ENCODE results near the gene STXBP4. TPM values are rescaled to one million over a fixed set of nuclear protein-coding genes. Genes with fewer than 3 reads are reported as not detected.

Gene STXBP4
- total RNA-seq, 1 donor from 2014 or later = 31.8 TPM

DNA sequence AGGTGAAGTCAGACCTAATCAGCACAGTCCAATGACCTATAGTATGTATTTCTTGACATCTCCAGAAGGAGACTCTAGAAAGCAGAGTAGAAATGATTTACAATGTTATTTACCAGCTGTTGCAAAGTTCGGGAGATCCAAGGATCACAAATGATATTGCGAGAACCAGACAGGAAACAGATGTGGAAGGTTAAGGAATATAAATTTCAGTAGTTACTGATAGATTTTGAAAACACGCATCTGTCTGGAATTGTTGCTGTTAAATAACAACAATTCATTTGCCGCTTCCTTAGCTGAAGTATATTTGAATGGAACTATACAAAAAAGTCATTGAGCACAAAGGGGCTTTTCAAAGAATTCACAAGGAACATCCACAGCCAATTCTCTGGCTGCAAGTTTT, 72.0 kb downstream of the STXBP4 start:
- TF ChIP-seq, protein P1, sequence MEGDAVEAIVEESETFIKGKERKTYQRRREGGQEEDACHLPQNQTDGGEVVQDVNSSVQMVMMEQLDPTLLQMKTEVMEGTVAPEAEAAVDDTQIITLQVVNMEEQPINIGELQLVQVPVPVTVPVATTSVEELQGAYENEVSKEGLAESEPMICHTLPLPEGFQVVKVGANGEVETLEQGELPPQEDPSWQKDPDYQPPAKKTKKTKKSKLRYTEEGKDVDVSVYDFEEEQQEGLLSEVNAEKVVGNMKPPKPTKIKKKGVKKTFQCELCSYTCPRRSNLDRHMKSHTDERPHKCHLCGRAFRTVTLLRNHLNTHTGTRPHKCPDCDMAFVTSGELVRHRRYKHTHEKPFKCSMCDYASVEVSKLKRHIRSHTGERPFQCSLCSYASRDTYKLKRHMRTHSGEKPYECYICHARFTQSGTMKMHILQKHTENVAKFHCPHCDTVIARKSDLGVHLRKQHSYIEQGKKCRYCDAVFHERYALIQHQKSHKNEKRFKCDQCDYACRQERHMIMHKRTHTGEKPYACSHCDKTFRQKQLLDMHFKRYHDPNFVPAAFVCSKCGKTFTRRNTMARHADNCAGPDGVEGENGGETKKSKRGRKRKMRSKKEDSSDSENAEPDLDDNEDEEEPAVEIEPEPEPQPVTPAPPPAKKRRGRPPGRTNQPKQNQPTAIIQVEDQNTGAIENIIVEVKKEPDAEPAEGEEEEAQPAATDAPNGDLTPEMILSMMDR (IDR thresholded peaks at IDR 0.05; ENCODE audit: unreplicated experiment) = no peak
- DNase-seq (ENCODE audit: low spot score in 2 of 2, unreplicated experiment in 2 of 2) = no peak
- Mint-ChIP-seq H3K4me3 (no peak overlapping the region), H3K27me3 (ENCODE audit: low read depth) (no peaks in the 10 kb centered on the region), H3K4me1 (no peaks in the 10 kb centered on the region), H3K9me3 (no peaks in the 10 kb centered on the region), H3K36me3 (peaks cover 14% of the 10 kb centered on the region), H3K27ac (no peak overlapping the region)

DNA sequence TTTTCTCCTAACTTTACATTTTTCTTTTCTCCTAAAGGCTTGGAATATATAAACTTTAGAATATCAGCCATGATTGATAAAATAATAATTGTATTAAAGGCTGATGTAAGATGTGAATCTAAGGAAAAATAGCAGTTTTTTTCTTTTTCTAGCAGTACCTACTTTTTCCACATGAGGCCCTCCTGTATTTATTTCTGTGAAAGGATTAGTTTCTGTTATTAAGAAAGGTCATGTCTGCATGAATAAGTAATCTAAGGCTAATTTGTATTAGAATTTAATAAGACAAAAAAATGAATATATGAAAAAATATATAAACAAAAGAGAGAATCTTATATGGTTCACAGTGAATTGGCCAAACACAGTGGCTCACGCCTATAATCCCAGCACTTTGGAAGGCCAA, 85.3 kb downstream of the STXBP4 start:
- Mint-ChIP-seq H3K27ac (no peak overlapping the region), H3K9me3 (peaks cover 14% of the 10 kb centered on the region), H3K4me3 (no peak overlapping the region), H3K4me1 (peaks cover 4% of the 10 kb centered on the region), H3K36me3 (peaks cover 10% of the 10 kb centered on the region), H3K27me3 (ENCODE audit: low read depth) (no peaks in the 10 kb centered on the region)
- TF ChIP-seq, protein P1 (IDR thresholded peaks at IDR 0.05; ENCODE audit: unreplicated experiment) = peak; percentile 64
- no peak for DNase-seq (ENCODE audit: low spot score in 2 of 2, unreplicated experiment in 2 of 2)

DNA sequence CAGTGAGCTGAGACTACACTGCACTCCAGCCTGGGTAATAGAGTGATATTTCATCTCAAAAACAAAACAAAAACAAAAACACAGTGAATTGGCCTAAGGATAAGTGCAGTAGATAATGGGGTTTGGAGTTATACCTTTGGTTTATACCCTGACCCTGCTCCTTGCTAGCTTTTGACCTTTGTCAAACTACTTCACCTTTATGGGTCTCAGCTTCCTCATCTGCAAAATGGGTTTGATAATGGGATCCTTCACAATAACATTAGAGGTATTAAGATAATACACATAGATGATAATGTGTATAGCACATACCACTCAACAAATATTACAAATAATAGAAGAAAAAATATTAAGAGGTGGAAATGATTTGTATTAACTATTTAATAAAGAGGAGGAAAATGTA, 85.9 kb downstream of the STXBP4 start:
- Mint-ChIP-seq H3K27me3 (ENCODE audit: low read depth) (no peaks in the 10 kb centered on the region), H3K4me1 (peaks cover 4% of the 10 kb centered on the region), H3K36me3 (peaks cover 5% of the 10 kb centered on the region), H3K9me3 (peaks cover 8% of the 10 kb centered on the region), H3K4me3 (no peak overlapping the region), H3K27ac (no peak overlapping the region)
- DNase-seq (ENCODE audit: low spot score in 2 of 2, unreplicated experiment in 2 of 2) = no peak
- TF ChIP-seq, protein P1 (IDR thresholded peaks at IDR 0.05; ENCODE audit: unreplicated experiment) = no peak

DNA sequence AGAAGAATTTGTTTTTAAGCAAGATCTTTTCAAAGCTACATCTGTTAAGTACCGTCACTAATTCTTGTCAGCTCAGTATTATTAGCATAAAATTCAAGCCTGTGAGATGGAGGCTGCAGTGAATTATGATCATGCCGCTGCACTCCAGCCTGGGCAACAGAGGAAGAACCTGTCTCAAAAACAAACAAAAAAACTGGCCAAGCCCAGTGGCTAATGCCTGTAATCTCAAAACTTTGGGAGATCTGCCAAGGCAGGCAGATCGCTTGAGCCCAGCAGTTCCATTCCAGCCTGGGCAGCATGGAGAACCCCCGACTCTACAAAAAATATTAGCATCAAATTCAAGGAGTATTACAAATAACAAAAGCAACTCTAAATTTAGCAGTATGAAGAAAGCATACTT, 88.0 kb downstream of the STXBP4 start:
- H3K4me3 Mint-ChIP-seq = no peak overlapping the region
- no peak for DNase-seq (ENCODE audit: low spot score in 2 of 2, unreplicated experiment in 2 of 2)
- TF ChIP-seq, protein P1 (IDR thresholded peaks at IDR 0.05; ENCODE audit: unreplicated experiment) = no peak
- peaks cover 8% of the 10 kb centered on the region for H3K4me1 Mint-ChIP-seq
- peaks cover 3% of the 10 kb centered on the region for H3K9me3 Mint-ChIP-seq
- H3K27ac Mint-ChIP-seq = no peak overlapping the region
- H3K36me3 Mint-ChIP-seq = no peaks in the 10 kb centered on the region
- no peaks in the 10 kb centered on the region for H3K27me3 Mint-ChIP-seq (ENCODE audit: low read depth)

DNA sequence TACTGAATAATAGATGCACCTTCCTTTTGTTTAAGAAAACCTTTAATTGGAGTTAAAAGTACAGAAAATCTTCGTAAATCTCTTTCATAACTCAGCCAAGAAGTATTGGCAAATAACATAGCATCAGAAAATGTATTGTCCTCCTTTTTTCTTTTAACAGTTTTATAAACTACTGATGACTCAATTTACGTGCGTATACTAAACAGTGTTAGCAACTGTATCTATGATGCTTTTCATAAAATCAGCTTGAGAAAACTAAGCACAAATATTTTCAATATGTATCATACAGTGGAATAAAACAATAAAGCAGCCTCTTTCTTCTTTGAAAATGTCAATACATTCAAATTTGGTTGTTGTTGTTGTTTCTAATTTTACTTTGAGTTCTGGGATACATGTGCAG, 88.6 kb downstream of the STXBP4 start:
- no peak for DNase-seq (ENCODE audit: low spot score in 2 of 2, unreplicated experiment in 2 of 2)

More for the DNA sequence above, 88.6 kb downstream of the STXBP4 start:
- TF ChIP-seq, protein P1 (IDR thresholded peaks at IDR 0.05; ENCODE audit: unreplicated experiment) = no peak
- H3K27me3 Mint-ChIP-seq (ENCODE audit: low read depth) = no peaks in the 10 kb centered on the region
- peaks cover 3% of the 10 kb centered on the region for H3K9me3 Mint-ChIP-seq
- H3K27ac Mint-ChIP-seq = no peak overlapping the region
- H3K36me3 Mint-ChIP-seq = no peaks in the 10 kb centered on the region
- peaks cover 8% of the 10 kb centered on the region for H3K4me1 Mint-ChIP-seq
- no peak overlapping the region for H3K4me3 Mint-ChIP-seq
